Muscle layer of colon (tissue), 2 donors: ENCODE results near the gene ZDHHC11B.
"Not testable (repeated sequence)": the region's sequence is repeated elsewhere in the genome, so short reads cannot be mapped to it uniquely, and the experiment has no call there.

ENCODE experiments used
- H3K27ac ChIP-seq: one replicate; pipeline ENCODE4 v1.7.0; 2013; ENCODE audit warnings: low read depth, mild to moderate bottlenecking, low read length, moderate library complexity
- H3K27me3 ChIP-seq, 2 donors: one replicate each; pipeline ENCODE4 v1.7.0; 2013; ENCODE audit warnings: low read length in 2 of 2, mild to moderate bottlenecking in 2 of 2; ENCODE audit not compliant: insufficient read depth in 2 of 2, control insufficient read depth in 1 of 2
- H3K36me3 ChIP-seq: one replicate; pipeline ENCODE4 v1.7.0; 2013; ENCODE audit warnings: mild to moderate bottlenecking, low read length; ENCODE audit not compliant: insufficient read depth
- H3K4me1 ChIP-seq: one replicate; pipeline ENCODE4 v1.7.0; 2013; ENCODE audit warnings: mild to moderate bottlenecking, low read length; ENCODE audit not compliant: insufficient read depth
- H3K4me3 ChIP-seq, 2 donors: one replicate each; pipeline ENCODE4 v1.7.0; 2013; ENCODE audit warnings: low read length in 2 of 2, low read depth in 1 of 2, mild to moderate bottlenecking in 1 of 2, moderate library complexity in 1 of 2
- H3K9ac ChIP-seq: one replicate; pipeline ENCODE4 v1.7.0; 2013; ENCODE audit warnings: low read length
- H3K9me3 ChIP-seq: one replicate; pipeline ENCODE4 v1.7.0; 2013; ENCODE audit warnings: mild to moderate bottlenecking, low read length
- donor health status: abdominal sarcoma.
- donor health status: Adenocarcinoma of cecum.

ZDHHC11B gene

GRCh38 chr5:717143-717542 is 67.4 kb downstream of the ZDHHC11B start:
- Histone ChIP-seq H3K4me3 (no peak overlapping the region), H3K27me3 (no peaks in the 10 kb centered on the region), H3K27ac (no peak overlapping the region), H3K9ac (no peak overlapping the region), H3K36me3 (no peaks in the 10 kb centered on the region), H3K9me3 (no peaks in the 10 kb centered on the region), H3K4me1 (no peaks in the 10 kb centered on the region)

GRCh38 chr5:716740-717139 is 67.8 kb downstream of the ZDHHC11B start:
- H3K36me3 ChIP-seq, H3K4me1 ChIP-seq, H3K9ac ChIP-seq, H3K27me3 ChIP-seq, H3K27ac ChIP-seq, H3K4me3 ChIP-seq, H3K9me3 ChIP-seq: not testable (repeated sequence)

GRCh38 chr5:715636-716035 is 68.9 kb downstream of the ZDHHC11B start:
- H3K27me3 ChIP-seq, H3K4me1 ChIP-seq, H3K36me3 ChIP-seq, H3K9ac ChIP-seq, H3K9me3 ChIP-seq, H3K27ac ChIP-seq, H3K4me3 ChIP-seq: not testable (repeated sequence)

GRCh38 chr5:714215-715118 is 70.1 kb downstream of the ZDHHC11B start:
- not testable (repeated sequence) for H3K27ac ChIP-seq, H3K9ac ChIP-seq, H3K36me3 ChIP-seq, H3K4me1 ChIP-seq, H3K9me3 ChIP-seq, H3K27me3 ChIP-seq, H3K4me3 ChIP-seq

GRCh38 chr5:713686-714085 is 70.8 kb downstream of the ZDHHC11B start:
- not testable (repeated sequence) for H3K4me3 ChIP-seq, H3K27me3 ChIP-seq, H3K27ac ChIP-seq, H3K4me1 ChIP-seq, H3K36me3 ChIP-seq, H3K9ac ChIP-seq, H3K9me3 ChIP-seq

- H3K4me1 ChIP-seq, H3K27me3 ChIP-seq, H3K36me3 ChIP-seq, H3K4me3 ChIP-seq, H3K9ac ChIP-seq, H3K9me3 ChIP-seq, H3K27ac ChIP-seq: not testable (repeated sequence)
Observed at GRCh38 chr5:708848-709517, 75.5 kb downstream of the ZDHHC11B start.

GRCh38 chr5:708374-708773 is 76.2 kb downstream of the ZDHHC11B start:
- H3K27ac ChIP-seq, H3K9ac ChIP-seq, H3K9me3 ChIP-seq, H3K36me3 ChIP-seq, H3K27me3 ChIP-seq, H3K4me3 ChIP-seq, H3K4me1 ChIP-seq: not testable (repeated sequence)

GRCh38 chr5:706127-706526 is 78.4 kb downstream of the ZDHHC11B start:
- not testable (repeated sequence) for H3K9ac ChIP-seq, H3K4me3 ChIP-seq, H3K27me3 ChIP-seq, H3K36me3 ChIP-seq, H3K27ac ChIP-seq, H3K4me1 ChIP-seq, H3K9me3 ChIP-seq

GRCh38 chr5:696753-697702 is 87.5 kb downstream of the ZDHHC11B start:
- not testable (repeated sequence) for H3K4me1 ChIP-seq, H3K27me3 ChIP-seq, H3K27ac ChIP-seq, H3K36me3 ChIP-seq, H3K9ac ChIP-seq, H3K4me3 ChIP-seq
- peaks cover 11% of the 10 kb centered on the region for H3K9me3 ChIP-seq

- not testable (repeated sequence) for H3K27me3 ChIP-seq, H3K4me3 ChIP-seq, H3K36me3 ChIP-seq, H3K27ac ChIP-seq, H3K9ac ChIP-seq, H3K4me1 ChIP-seq
- peaks cover 11% of the 10 kb centered on the region for H3K9me3 ChIP-seq
Observed at GRCh38 chr5:696191-696590, 88.3 kb downstream of the ZDHHC11B start.

- not testable (repeated sequence) for H3K4me1 ChIP-seq, H3K27ac ChIP-seq, H3K9ac ChIP-seq, H3K27me3 ChIP-seq, H3K36me3 ChIP-seq, H3K4me3 ChIP-seq
- H3K9me3 ChIP-seq = peaks cover 11% of the 10 kb centered on the region
Observed at GRCh38 chr5:695475-695874, 89.1 kb downstream of the ZDHHC11B start.
